Measurements from ENCODE around the gene CROCC2.

Gene CROCC2

DNA sequence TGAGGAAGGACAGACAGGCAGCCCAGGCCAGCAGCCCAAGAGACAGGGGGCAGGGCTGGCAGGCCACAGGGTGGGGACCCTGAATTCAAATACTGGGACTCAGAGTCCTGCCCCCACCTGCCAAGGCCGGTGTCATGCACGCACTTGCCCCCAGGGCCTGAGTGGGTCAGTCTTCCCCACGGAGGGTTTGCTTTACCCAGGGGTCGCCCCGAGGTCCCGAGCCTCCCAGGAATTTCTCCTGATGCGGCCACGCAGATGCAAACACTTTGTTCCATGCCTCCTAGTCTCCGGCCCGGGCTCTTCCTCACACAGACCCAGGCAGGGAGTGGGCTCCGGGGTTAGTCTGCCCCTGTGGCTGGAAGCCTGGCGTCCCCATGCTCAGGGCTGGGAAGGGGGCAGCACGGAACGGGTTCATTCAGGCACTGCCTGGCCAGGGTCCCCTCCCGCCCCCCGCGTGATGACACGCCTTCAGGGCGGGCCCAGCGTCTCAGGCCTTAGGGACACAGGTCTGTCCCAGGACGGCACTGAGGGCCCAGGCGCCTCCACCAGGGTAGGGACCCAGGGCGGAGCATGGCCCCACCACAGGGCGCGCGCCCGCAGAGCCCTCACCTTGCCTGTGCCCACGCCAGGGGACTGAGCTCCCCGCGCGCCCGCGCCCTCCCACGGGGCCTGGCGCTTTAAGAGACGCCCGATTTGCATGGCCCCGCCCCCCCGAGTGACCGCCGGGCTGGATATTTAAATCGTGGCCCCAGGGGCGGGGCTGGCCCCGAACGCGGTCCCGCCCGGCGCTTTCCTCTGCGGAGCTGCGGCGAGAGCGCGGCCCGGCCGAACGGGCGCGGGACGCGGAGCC lies 91.9 kb downstream of the CROCC2 start, which contains the start of gene SNED1:
Gene SNED1, plus strand, starts transcription at position 763 of the 850 bp plus-strand sequence. CDS start 220 bp downstream, outside the sequence.
- H3K4me1 ChIP-seq (ENCODE audit: insufficient read depth, low read length, severe bottlenecking): peaks cover 10% of the 10 kb centered on the region
- no peaks in the 10 kb centered on the region for H4K20me1 ChIP-seq (ENCODE audit: insufficient read depth, low read length)
- TF ChIP-seq, protein P1, sequence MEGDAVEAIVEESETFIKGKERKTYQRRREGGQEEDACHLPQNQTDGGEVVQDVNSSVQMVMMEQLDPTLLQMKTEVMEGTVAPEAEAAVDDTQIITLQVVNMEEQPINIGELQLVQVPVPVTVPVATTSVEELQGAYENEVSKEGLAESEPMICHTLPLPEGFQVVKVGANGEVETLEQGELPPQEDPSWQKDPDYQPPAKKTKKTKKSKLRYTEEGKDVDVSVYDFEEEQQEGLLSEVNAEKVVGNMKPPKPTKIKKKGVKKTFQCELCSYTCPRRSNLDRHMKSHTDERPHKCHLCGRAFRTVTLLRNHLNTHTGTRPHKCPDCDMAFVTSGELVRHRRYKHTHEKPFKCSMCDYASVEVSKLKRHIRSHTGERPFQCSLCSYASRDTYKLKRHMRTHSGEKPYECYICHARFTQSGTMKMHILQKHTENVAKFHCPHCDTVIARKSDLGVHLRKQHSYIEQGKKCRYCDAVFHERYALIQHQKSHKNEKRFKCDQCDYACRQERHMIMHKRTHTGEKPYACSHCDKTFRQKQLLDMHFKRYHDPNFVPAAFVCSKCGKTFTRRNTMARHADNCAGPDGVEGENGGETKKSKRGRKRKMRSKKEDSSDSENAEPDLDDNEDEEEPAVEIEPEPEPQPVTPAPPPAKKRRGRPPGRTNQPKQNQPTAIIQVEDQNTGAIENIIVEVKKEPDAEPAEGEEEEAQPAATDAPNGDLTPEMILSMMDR (IDR thresholded peaks at IDR 0.05; ENCODE audit: low read length): no peak
- TF ChIP-seq EZH2 (IDR thresholded peaks at IDR 0.05; ENCODE audit: borderline replicate concordance, low read length): no peak
- H3K4me3 ChIP-seq (ENCODE audit: low read depth, low read length, poor library complexity, severe bottlenecking): peak within 1 kb of the TSS; percentile 50
- H2AFZ ChIP-seq (ENCODE audit: low read length): no peak within 1 kb of the TSS
- no peaks in the 10 kb centered on the region for H3K9me2 ChIP-seq (ENCODE audit: low read depth, low read length)
- H3K4me2 ChIP-seq (ENCODE audit: low read length): peak within 1 kb of the TSS; percentile 64
- H3F3A ChIP-seq (ENCODE audit: insufficient read depth, low read length): no peaks in the 10 kb centered on the region
- H3K79me2 ChIP-seq (ENCODE audit: insufficient read depth, low read length): no peaks in the 10 kb centered on the region
- H3K27ac ChIP-seq (ENCODE audit: low read depth, low read length, poor library complexity, severe bottlenecking): no peak within 1 kb of the TSS
- no peak within 1 kb of the TSS; the same call in 1 of the 2 replicates for H3K9ac ChIP-seq (ENCODE audit: low read length)
- H3K36me3 ChIP-seq (ENCODE audit: insufficient read depth, low read length): no peaks in the 10 kb centered on the region
- no peaks in the 10 kb centered on the region for H3K27me3 ChIP-seq (ENCODE audit: insufficient read depth, low read length)
- H3K9me3 ChIP-seq (ENCODE audit: low read length): no peaks in the 10 kb centered on the region

DNA sequence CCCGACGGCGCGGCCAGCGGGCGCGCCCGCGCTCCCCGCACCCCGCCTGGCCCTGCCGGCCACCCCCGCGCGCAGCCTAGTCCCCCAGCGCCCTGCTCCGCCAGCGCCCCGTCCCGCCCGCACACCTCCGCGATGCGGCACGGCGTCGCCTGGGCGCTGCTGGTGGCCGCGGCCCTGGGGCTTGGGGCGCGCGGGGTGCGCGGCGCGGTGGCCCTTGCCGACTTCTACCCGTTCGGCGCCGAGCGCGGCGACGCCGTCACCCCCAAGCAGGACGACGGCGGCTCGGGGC lies 92.5 kb downstream of the CROCC2 start:
- H3K27ac ChIP-seq (ENCODE audit: low read depth, low read length, poor library complexity, severe bottlenecking): no peak overlapping the region
- no peaks in the 10 kb centered on the region for H3K9me2 ChIP-seq (ENCODE audit: low read depth, low read length)
- no peaks in the 10 kb centered on the region; the same call in 1 of the 2 replicates for H3K27me3 ChIP-seq (ENCODE audit: insufficient read depth, low read length)
- no peaks in the 10 kb centered on the region for H3K36me3 ChIP-seq (ENCODE audit: insufficient read depth, low read length)
- no peak for TF ChIP-seq EZH2 (IDR thresholded peaks at IDR 0.05; ENCODE audit: borderline replicate concordance, low read length)
- TF ChIP-seq, protein P1 (IDR thresholded peaks at IDR 0.05; ENCODE audit: low read length): no peak
- no peaks in the 10 kb centered on the region for H4K20me1 ChIP-seq (ENCODE audit: insufficient read depth, low read length)
- H3F3A ChIP-seq (ENCODE audit: insufficient read depth, low read length): no peaks in the 10 kb centered on the region
- no peaks in the 10 kb centered on the region for H3K79me2 ChIP-seq (ENCODE audit: insufficient read depth, low read length)
- H3K9me3 ChIP-seq (ENCODE audit: low read length): no peaks in the 10 kb centered on the region
- H3K4me1 ChIP-seq (ENCODE audit: insufficient read depth, low read length, severe bottlenecking): peaks cover 10% of the 10 kb centered on the region
- H3K4me3 ChIP-seq (ENCODE audit: low read depth, low read length, poor library complexity, severe bottlenecking): no peak overlapping the region
- H3K4me2 ChIP-seq (ENCODE audit: low read length): peak overlapping the region; percentile 29; the same call in 1 of the 2 replicates
- no peak overlapping the region for H3K9ac ChIP-seq (ENCODE audit: low read length)
- no peak overlapping the region for H2AFZ ChIP-seq (ENCODE audit: low read length)

DNA sequence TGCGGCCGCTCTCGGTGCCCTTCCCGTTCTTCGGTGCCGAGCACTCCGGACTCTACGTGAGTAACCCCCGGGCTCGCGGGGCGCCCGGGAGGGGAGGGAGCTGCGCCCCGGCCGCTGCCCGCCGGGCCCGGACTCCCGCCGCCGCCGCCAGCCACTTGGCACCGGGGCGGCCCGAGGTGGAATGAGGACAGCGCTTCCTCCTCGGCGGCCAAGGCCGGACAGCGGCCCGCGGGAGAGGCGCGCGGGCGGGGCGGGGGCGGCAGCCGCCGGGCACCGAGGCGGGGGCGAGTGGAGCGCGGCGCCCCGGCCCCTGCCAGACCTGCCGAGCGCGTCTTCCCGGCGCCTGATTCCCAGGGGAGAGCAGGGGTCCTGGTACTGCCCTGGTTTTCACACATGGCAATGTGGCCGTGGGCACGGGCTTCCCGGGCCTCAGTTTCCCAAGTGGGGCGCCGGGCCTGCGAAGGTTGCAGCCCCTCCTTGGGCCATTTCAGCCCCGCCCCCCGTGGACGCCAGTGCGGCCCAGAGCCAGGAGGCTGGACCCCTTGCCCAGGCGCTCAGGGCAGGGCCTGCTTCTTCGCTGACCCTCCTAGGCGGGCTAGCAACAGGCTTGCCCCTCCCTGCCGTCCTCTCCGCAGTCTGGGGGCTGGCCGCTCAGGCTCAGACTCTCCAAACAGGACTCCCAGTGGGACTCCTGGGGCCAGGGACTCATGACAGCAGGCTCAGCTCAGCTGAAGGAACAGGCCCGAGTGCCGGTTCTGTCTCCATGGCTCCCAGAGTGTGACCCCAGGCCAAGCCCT lies 93.1 kb downstream of the CROCC2 start:
- TF ChIP-seq, protein P1 (IDR thresholded peaks at IDR 0.05; ENCODE audit: low read length): no peak
- TF ChIP-seq EZH2 (IDR thresholded peaks at IDR 0.05; ENCODE audit: borderline replicate concordance, low read length): no peak
- Histone ChIP-seq H3K27me3 (ENCODE audit: insufficient read depth, low read length) (no peaks in the 10 kb centered on the region; the same call in 1 of the 2 replicates), H3K4me3 (ENCODE audit: low read depth, low read length, poor library complexity, severe bottlenecking) (no peak overlapping the region)

More for the DNA sequence above, 93.1 kb downstream of the CROCC2 start:
- Histone ChIP-seq H3F3A (ENCODE audit: insufficient read depth, low read length) (no peaks in the 10 kb centered on the region), H3K4me2 (ENCODE audit: low read length) (peak overlapping the region; percentile 29; the same call in 1 of the 2 replicates), H3K27ac (ENCODE audit: low read depth, low read length, poor library complexity, severe bottlenecking) (no peak overlapping the region), H3K9ac (ENCODE audit: low read length) (no peak overlapping the region), H3K36me3 (ENCODE audit: insufficient read depth, low read length) (no peaks in the 10 kb centered on the region), H2AFZ (ENCODE audit: low read length) (no peak overlapping the region), H3K79me2 (ENCODE audit: insufficient read depth, low read length) (no peaks in the 10 kb centered on the region), H3K9me2 (ENCODE audit: low read depth, low read length) (no peaks in the 10 kb centered on the region), H3K4me1 (ENCODE audit: insufficient read depth, low read length, severe bottlenecking) (peaks cover 10% of the 10 kb centered on the region), H4K20me1 (ENCODE audit: insufficient read depth, low read length) (no peaks in the 10 kb centered on the region), H3K9me3 (ENCODE audit: low read length) (peaks cover 5% of the 10 kb centered on the region; the same call in 1 of the 2 replicates)
